IMR-90 (cell line): Measurements from ENCODE around the gene HERC4. TPM values are rescaled to one million over a fixed set of nuclear protein-coding genes. Genes with fewer than 3 reads are reported as not detected.

ENCODE experiments used
- ATAC-seq: fragments of 200-7000 bp; cut with Tn5 transposase; 2 replicates; pipeline ENCODE4 v1.9.1; 2020; ENCODE audit warnings: low read depth, mild to moderate bottlenecking, moderate library complexity
- BruUV-seq: library from RNA; stranded (reverse); fragments of 400-500 nt; replicated peaks from 2 replicates; lab custom pipeline; 2021; lab: Mats Ljungman, UMichigan
- CTCF ChIA-PET: fragments of 300-600 bp; formaldehyde crosslinking; extraction: SDS; loops from one replicate; lab custom pipeline; 2021; ENCODE audit warnings: antibody characterized with exemption; lab: Yijun Ruan, JAX
- POLR2A ChIA-PET: fragments of 300-600 bp; sonication (Branson Sonifier 250); formaldehyde crosslinking; loops from one replicate; lab custom pipeline; 2022; ENCODE audit warnings: antibody characterized with exemption; ENCODE audit not compliant: unreplicated experiment; lab: Charles Lee
- DNase-seq: peaks from one replicate; pipeline ENCODE4 v3.0.0; 2013
- H2AFZ ChIP-seq: replicated peaks from 2 replicates; pipeline ENCODE3; 2013; ENCODE audit warnings: low read length, mild to moderate bottlenecking; ENCODE audit not compliant: poor library complexity
- H2AK5ac ChIP-seq: 2 replicates; pipeline ENCODE4 v1.6.1; 2013; ENCODE audit warnings: low read depth, low read length, inconsistent platforms
- H2AK9ac ChIP-seq: replicated peaks from 2 replicates; pipeline ENCODE3; 2013; ENCODE audit warnings: mild to moderate bottlenecking, low read depth, low read length, moderate library complexity; ENCODE audit not compliant: poor library complexity
- H2BK120ac ChIP-seq: 2 replicates; pipeline ENCODE4 v1.6.1; 2013; ENCODE audit warnings: low read depth, low read length, inconsistent platforms
- H2BK15ac ChIP-seq: 3 replicates; pipeline ENCODE4 v1.6.1; 2013; ENCODE audit warnings: low read depth, low read length, inconsistent platforms
- H2BK20ac ChIP-seq: 2 replicates; pipeline ENCODE4 v1.6.1; 2013; ENCODE audit warnings: low read depth, mild to moderate bottlenecking, inconsistent platforms, low read length, moderate library complexity
- H2BK5ac ChIP-seq: 2 replicates; pipeline ENCODE4 v1.6.1; 2013; ENCODE audit warnings: mild to moderate bottlenecking, low read depth, low read length, inconsistent platforms; ENCODE audit not compliant: poor library complexity, severe bottlenecking
- H3K14ac ChIP-seq: replicated peaks from 2 replicates; pipeline ENCODE4 v1.6.1; 2013; ENCODE audit warnings: low read depth, low read length, inconsistent platforms
- H3K18ac ChIP-seq: 2 replicates; pipeline ENCODE4 v1.6.1; 2013; ENCODE audit warnings: low read depth, low read length, control low read depth
- H3K23ac ChIP-seq: 2 replicates; pipeline ENCODE4 v1.6.1; 2013; ENCODE audit warnings: low read depth, low read length, inconsistent platforms
- H3K27ac ChIP-seq: 2 replicates; pipeline ENCODE4 v1.5.1; 2013; ENCODE audit warnings: mild to moderate bottlenecking, control low read depth, low read length; ENCODE audit not compliant: insufficient read depth
- H3K27me3 ChIP-seq: 2 replicates; pipeline ENCODE4 v1.6.1; 2013; ENCODE audit warnings: low read length; ENCODE audit not compliant: control insufficient read depth, insufficient read depth
- H3K36me3 ChIP-seq: 2 replicates; pipeline ENCODE4 v1.6.1; 2013; ENCODE audit warnings: low read length, mixed read lengths; ENCODE audit not compliant: control insufficient read depth, insufficient read depth
- H3K4ac ChIP-seq: 2 replicates; pipeline ENCODE4 v1.6.1; 2013; ENCODE audit warnings: low read depth, low read length, inconsistent platforms
- H3K4me1 ChIP-seq: 2 replicates; pipeline ENCODE4 v1.6.1; 2013; ENCODE audit warnings: low read length, mixed read lengths; ENCODE audit not compliant: control insufficient read depth, insufficient read depth
- H3K4me2 ChIP-seq: 2 replicates; pipeline ENCODE4 v1.6.1; 2013; ENCODE audit warnings: low read depth, mild to moderate bottlenecking, control low read depth, low read length, moderate library complexity
- H3K4me3 ChIP-seq: 2 replicates; pipeline ENCODE4 v1.5.1; 2013; ENCODE audit warnings: low read depth, mild to moderate bottlenecking, control low read depth, low read length, moderate library complexity; ENCODE audit not compliant: insufficient read depth
- H3K56ac ChIP-seq: 2 replicates; pipeline ENCODE4 v1.6.1; 2013; ENCODE audit warnings: low read length, inconsistent platforms; ENCODE audit not compliant: insufficient read depth; ENCODE audit errors: extremely low read depth
- H3K79me1 ChIP-seq, 2 experiments: 2 replicates each; pipeline ENCODE4 v1.6.1; 2013; ENCODE audit warnings: low read length in 2 of 2, inconsistent platforms in 1 of 2, low read depth in 1 of 2
- H3K9ac ChIP-seq: 2 replicates; pipeline ENCODE4 v1.6.1; 2013; ENCODE audit warnings: low read depth, low read length, control low read depth
- H3K9me1 ChIP-seq: 2 replicates; pipeline ENCODE4 v1.6.1; 2013; ENCODE audit warnings: low read length, inconsistent platforms; ENCODE audit not compliant: insufficient read depth
- H3K9me3 ChIP-seq: 2 replicates; pipeline ENCODE4 v1.6.1; 2013; ENCODE audit warnings: low read length; ENCODE audit not compliant: control insufficient read depth, insufficient read depth
- H4K20me1 ChIP-seq: 2 replicates; pipeline ENCODE4 v1.6.1; 2013; ENCODE audit warnings: low read length, inconsistent platforms; ENCODE audit not compliant: insufficient read depth
- H4K5ac ChIP-seq: 2 replicates; pipeline ENCODE4 v1.6.1; 2013; ENCODE audit warnings: mild to moderate bottlenecking, low read depth, low read length, control low read depth
- H4K8ac ChIP-seq, 2 experiments: 2 replicates each; pipeline ENCODE4 v1.6.1; 2013; ENCODE audit warnings: low read depth in 2 of 2, low read length in 2 of 2, control low read depth in 1 of 2, inconsistent platforms in 1 of 2
- H4K91ac ChIP-seq: 2 replicates; pipeline ENCODE4 v1.6.1; 2013; ENCODE audit warnings: low read depth, low read length, inconsistent platforms; ENCODE audit not compliant: insufficient read depth
- NFE2L2 ChIP-seq: fragments of 150-350 bp; IDR thresholded peaks from 2 replicates; pipeline ENCODE4 v1.6.1; 2016; ENCODE audit warnings: low read depth, mild to moderate bottlenecking, low read length
- POLR2A ChIP-seq: IDR thresholded peaks from 2 replicates; pipeline ENCODE4 v1.6.1; 2012; ENCODE audit warnings: mild to moderate bottlenecking, low read depth, low read length
- WGBS, 2 experiments: methylation state at CpG; one replicate each; pipeline versions ENCODE4 v1.1.5 to v1.1.7; 2013; ENCODE audit warnings: missing lambda C conversion rate in 2 of 2; ENCODE audit not compliant: insufficient read length in 1 of 2; ENCODE audit errors: extremely low coverage in 2 of 2; 5-methylcytosine and 5-hydroxymethylcytosine counted together
- dilution Hi-C: fragments of 300-500 bp; cut with HindIII; formaldehyde crosslinking; loops from one replicate; pipeline ENCODE4 v1.14.3; 2018; ENCODE audit warnings: low sequenced_read_pairs; ENCODE audit not compliant: unreplicated experiment
- in situ Hi-C: fragments of 300-500 bp; cut with MboI; formaldehyde crosslinking; loops from 3 replicates; pipeline ENCODE4 v1.14.3; 2019; ENCODE audit warnings: low sequenced_read_pairs, inconsistent platforms, mixed read lengths
- intact Hi-C: fragments of 100-400 bp; cut with micrococcal nuclease; formaldehyde crosslinking; loops from 2 replicates; pipeline ENCODE4 v1.10.0; 2022
- polyA plus RNA-seq, 3 experiments: library from polyadenylated mRNA; depleted of rRNA; stranded (reverse); fragments of >200 nt; gene quantifications; 2 replicates each; pipeline ENCODE4 v1.2.3, GENCODE V29; 2012; ENCODE audit warnings: low replicate concordance in 1 of 3
- total RNA-seq: library from RNA; depleted of rRNA; stranded (reverse); fragments of >200 nt; gene quantifications from 2 replicates; pipeline ENCODE4 v1.2.3, GENCODE V29; 2012
- TF ChIP-seq, protein P1 (sequence below): fragments of 150-350 bp; IDR thresholded peaks from 2 replicates; pipeline ENCODE4 v1.6.1; 2016; ENCODE audit warnings: low read depth, mild to moderate bottlenecking, low read length, moderate library complexity, borderline replicate concordance

HERC4 gene
- total and polyA plus RNA-seq, 2 of the 4 experiments (the other 2 are of a cell fraction), result 66.6 to 92.8 TPM

DNA sequence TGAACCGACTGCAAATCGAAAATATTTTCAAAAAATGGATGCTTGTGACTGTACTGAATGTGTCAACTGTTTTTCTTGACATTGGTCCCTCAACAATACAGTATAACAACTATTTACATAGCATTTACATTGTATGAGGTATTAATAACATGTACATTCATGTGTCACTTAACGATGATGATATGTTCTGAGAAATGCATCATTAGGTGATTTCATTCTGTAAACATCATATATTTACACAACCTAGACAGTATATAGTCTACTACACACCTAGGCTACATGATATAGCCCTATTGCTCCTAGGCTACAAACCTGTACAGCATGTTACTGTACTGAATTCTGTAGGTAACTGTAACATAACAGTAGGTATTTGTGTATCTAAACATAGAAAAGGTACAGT lies 150.9 kb downstream of the HERC4 start:
- H3K27me3 ChIP-seq, result no peaks in the 10 kb centered on the region
- H3K9me1 ChIP-seq, result no peaks in the 10 kb centered on the region
- H2BK20ac ChIP-seq, result no peak overlapping the region
- no peaks in the 10 kb centered on the region for H3K9me3 ChIP-seq
- no peak overlapping the region for H3K4ac ChIP-seq
- WGBS, 2 experiments, result no CpG with 5 or more reads among the region's 3 CpGs
- H3K9ac ChIP-seq, result no peak overlapping the region
- H2BK15ac ChIP-seq, result no peak overlapping the region
- no peak overlapping the region for H2AK9ac ChIP-seq
- no peak overlapping the region for H4K5ac ChIP-seq
- no peak overlapping the region for H4K8ac ChIP-seq
- TF ChIP-seq POLR2A, result no peak
- TF ChIP-seq NFE2L2, result no peak
- TF ChIP-seq, protein P1, sequence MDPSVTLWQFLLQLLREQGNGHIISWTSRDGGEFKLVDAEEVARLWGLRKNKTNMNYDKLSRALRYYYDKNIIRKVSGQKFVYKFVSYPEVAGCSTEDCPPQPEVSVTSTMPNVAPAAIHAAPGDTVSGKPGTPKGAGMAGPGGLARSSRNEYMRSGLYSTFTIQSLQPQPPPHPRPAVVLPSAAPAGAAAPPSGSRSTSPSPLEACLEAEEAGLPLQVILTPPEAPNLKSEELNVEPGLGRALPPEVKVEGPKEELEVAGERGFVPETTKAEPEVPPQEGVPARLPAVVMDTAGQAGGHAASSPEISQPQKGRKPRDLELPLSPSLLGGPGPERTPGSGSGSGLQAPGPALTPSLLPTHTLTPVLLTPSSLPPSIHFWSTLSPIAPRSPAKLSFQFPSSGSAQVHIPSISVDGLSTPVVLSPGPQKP, result no peak
- H3K23ac ChIP-seq, result no peak overlapping the region
- in situ Hi-C loops (no loop called here), dilution Hi-C loops (no loop called here), intact Hi-C loops (no loop called here)
- peaks cover 24% of the 10 kb centered on the region for H3K36me3 ChIP-seq
- no peak overlapping the region for H3K18ac ChIP-seq
- H4K91ac ChIP-seq, result no peak overlapping the region
- ChIA-PET CTCF (no interaction called here), POLR2A (no interaction called here)
- H3K4me2 ChIP-seq, result no peak overlapping the region
- H3K56ac ChIP-seq, result no peak overlapping the region
- H3K4me3 ChIP-seq, result no peak overlapping the region
- no peaks in the 10 kb centered on the region for H4K20me1 ChIP-seq
- no peak overlapping the region for H2BK5ac ChIP-seq
- peaks cover 16 to 24% of the 10 kb centered on the region in 2 experiments; a peak in 2 of 4 replicates for H3K79me1 ChIP-seq
- BruUV-seq, result no TSS peak
- no peak overlapping the region for H2BK120ac ChIP-seq
- no peak overlapping the region for H3K14ac ChIP-seq
- no peak overlapping the region for H2AK5ac ChIP-seq
- peaks cover 4% of the 10 kb centered on the region; the same call in 1 of the 2 replicates for H3K4me1 ChIP-seq
- DNase-seq (no peak), ATAC-seq (no peak)
- H2AFZ ChIP-seq, result no peak overlapping the region
- H3K27ac ChIP-seq, result no peak overlapping the region
